Measurements from ENCODE around the gene SLC2A10. TPM values are rescaled to one million over a fixed set of nuclear protein-coding genes. Genes with fewer than 3 reads are reported as not detected.

The SLC2A10 gene
- total RNA-seq, 4 donors from 2014 or later, result 8.2 to 33.5 (median 15.2) TPM

- Histone ChIP-seq H3K27me3 (no peaks in the 10 kb centered on the region), H3K9me3 (no peaks in the 10 kb centered on the region), H3K27ac (no peak overlapping the region), H3K4me1 (no peaks in the 10 kb centered on the region), H3K4me3 (no peak overlapping the region), H3K36me3 (no peaks in the 10 kb centered on the region)
- intact Hi-C loops (cut with DNase I; ENCODE audit: low total_unique reads) (no loop called here), in situ Hi-C loops (cut with MboI; ENCODE audit: low pct_ligation_motif_present in 1 of 4, low pct_unique_long_range_greater_than_20kb in 1 of 4, low sequenced_read_pairs in 3 of 4) (no loop called here)
- no peak for TF ChIP-seq EP300 (IDR thresholded peaks at IDR 0.05; ENCODE audit: low read depth)
- no peak for TF ChIP-seq POLR2AphosphoS5 (IDR thresholded peaks at IDR 0.05)
- no peak for TF ChIP-seq CTCF (IDR thresholded peaks at IDR 0.05)
- no peak for TF ChIP-seq POLR2A (IDR thresholded peaks at IDR 0.05)
- 38 to 70% methylated on average over 1 of the region's 1 CpG for WGBS, 2 donors (ENCODE audit: low coverage in 1 of 2)
- no peak for DNase-seq
Measured at GRCh38 chr20:46724343-46724959, 15.0 kb downstream of the SLC2A10 start.

- Histone ChIP-seq H3K27me3 (no peaks in the 10 kb centered on the region), H3K9me3 (no peaks in the 10 kb centered on the region), H3K27ac (no peak overlapping the region), H3K36me3 (no peaks in the 10 kb centered on the region), H3K4me3 (no peak overlapping the region), H3K4me1 (no peaks in the 10 kb centered on the region)
- intact Hi-C loops (cut with DNase I; ENCODE audit: low total_unique reads) (no loop called here), in situ Hi-C loops (cut with MboI; ENCODE audit: low pct_ligation_motif_present in 1 of 4, low pct_unique_long_range_greater_than_20kb in 1 of 4, low sequenced_read_pairs in 3 of 4) (no loop called here)
- no peak for DNase-seq
- TF ChIP-seq CTCF (IDR thresholded peaks at IDR 0.05) (no peak), POLR2AphosphoS5 (IDR thresholded peaks at IDR 0.05) (no peak), EP300 (IDR thresholded peaks at IDR 0.05; ENCODE audit: low read depth) (no peak), POLR2A (IDR thresholded peaks at IDR 0.05) (no peak)
- 93% methylated on average over 23 of the region's 27 CpGs; no CpG with 5 or more reads in 1 of the 2 donors for WGBS, 2 donors (ENCODE audit: low coverage in 1 of 2)
Measured at GRCh38 chr20:46725186-46726165, 16.0 kb downstream of the SLC2A10 start.

GRCh38 chr20:46731770-46732169, 22.3 kb downstream of the SLC2A10 start:
- 73% methylated on average over 4 of the region's 4 CpGs; no CpG with 5 or more reads in 1 of the 2 donors for WGBS, 2 donors (ENCODE audit: low coverage in 1 of 2)
- no peaks in the 10 kb centered on the region for H3K27me3 ChIP-seq
- intact Hi-C loops (cut with DNase I; ENCODE audit: low total_unique reads), result no loop called here
- no peak for TF ChIP-seq POLR2A (IDR thresholded peaks at IDR 0.05)
- no peak for TF ChIP-seq CTCF (IDR thresholded peaks at IDR 0.05)
- no peak for TF ChIP-seq POLR2AphosphoS5 (IDR thresholded peaks at IDR 0.05)
- TF ChIP-seq EP300 (IDR thresholded peaks at IDR 0.05; ENCODE audit: low read depth), result no peak
- H3K36me3 ChIP-seq, result no peaks in the 10 kb centered on the region
- no peak overlapping the region for H3K27ac ChIP-seq
- H3K4me1 ChIP-seq, result no peaks in the 10 kb centered on the region
- in situ Hi-C loops (cut with MboI; ENCODE audit: low pct_ligation_motif_present in 1 of 4, low pct_unique_long_range_greater_than_20kb in 1 of 4, low sequenced_read_pairs in 3 of 4), result no loop called here
- DNase-seq, result no peak
- H3K9me3 ChIP-seq, result no peaks in the 10 kb centered on the region
- H3K4me3 ChIP-seq, result no peak overlapping the region

GRCh38 chr20:46735436-46735835, 26.0 kb downstream of the SLC2A10 start:
- Histone ChIP-seq H3K4me3 (no peak overlapping the region), H3K27ac (no peak overlapping the region), H3K9me3 (no peaks in the 10 kb centered on the region), H3K27me3 (no peaks in the 10 kb centered on the region), H3K4me1 (no peaks in the 10 kb centered on the region), H3K36me3 (no peaks in the 10 kb centered on the region)
- in situ Hi-C loops (cut with MboI; ENCODE audit: low pct_ligation_motif_present in 1 of 4, low pct_unique_long_range_greater_than_20kb in 1 of 4, low sequenced_read_pairs in 3 of 4) (no loop called here), intact Hi-C loops (cut with DNase I; ENCODE audit: low total_unique reads) (no loop called here)
- DNase-seq, result no peak
- 88 to 98% methylated on average over 2 of the region's 2 CpGs for WGBS, 2 donors (ENCODE audit: low coverage in 1 of 2)
- no peak for TF ChIP-seq CTCF (IDR thresholded peaks at IDR 0.05)
- TF ChIP-seq POLR2A (IDR thresholded peaks at IDR 0.05), result no peak
- no peak for TF ChIP-seq POLR2AphosphoS5 (IDR thresholded peaks at IDR 0.05)
- no peak for TF ChIP-seq EP300 (IDR thresholded peaks at IDR 0.05; ENCODE audit: low read depth)
